H4 (cell line): ENCODE measurements around the gene CCDC80. TPM values are rescaled to one million over a fixed set of nuclear protein-coding genes. Genes with fewer than 3 reads are reported as not detected.
"Not testable (repeated sequence)": the region's sequence is repeated elsewhere in the genome, so short reads cannot be mapped to it uniquely, and the experiment has no call there.

Source experiments
- DNase-seq: peaks from one replicate; pipeline ENCODE4 v3.0.0-alpha.2; 2015; ENCODE audit warnings: low spot score
- total RNA-seq: library from RNA; depleted of rRNA; stranded (reverse); fragments of >200 nt; shearing (Covaris generic); gene quantifications from 2 replicates; pipeline ENCODE4 v1.2.3, GENCODE V29; 2014; rRNA removed

The CCDC80 gene
- total RNA-seq = 31.7 and 61.0 TPM in 2 replicates

GRCh38 chr3:112640930-112641801 lies at the start of gene CCDC80:
Gene CCDC80 (minus strand): TSS chr3:112641143. CDS start chr3:112639905, 1,238 bp downstream.
- DNase-seq = peak; percentile 90

- DNase-seq = no peak
These were observed 49.0 kb upstream of the CCDC80 start for GRCh38 chr3:112689989-112690388.

GRCh38 chr3:112689385-112689784 lies 48.4 kb upstream of the CCDC80 start:
- no peak for DNase-seq

- no peak for DNase-seq
These were observed 47.9 kb upstream of the CCDC80 start for GRCh38 chr3:112688819-112689218.

- no peak for DNase-seq
These were observed 47.3 kb upstream of the CCDC80 start for GRCh38 chr3:112688085-112688769.

- no peak for DNase-seq
These were observed 46.7 kb upstream of the CCDC80 start for GRCh38 chr3:112687616-112688015.

GRCh38 chr3:112687211-112687610 lies 46.3 kb upstream of the CCDC80 start:
- no peak for DNase-seq

- no peak for DNase-seq
These were observed 45.2 kb upstream of the CCDC80 start for GRCh38 chr3:112685956-112686799.

- DNase-seq = peak; percentile 32
These were observed 44.5 kb upstream of the CCDC80 start for GRCh38 chr3:112685420-112685819.

GRCh38 chr3:112682361-112682760 lies 41.4 kb upstream of the CCDC80 start:
- no peak for DNase-seq

- peak; percentile 86 for DNase-seq
These were observed 40.9 kb upstream of the CCDC80 start for GRCh38 chr3:112681822-112682325.

GRCh38 chr3:112676659-112677234 lies 35.8 kb upstream of the CCDC80 start:
- peak; percentile 91 for DNase-seq

- DNase-seq = no peak
These were observed 35.1 kb upstream of the CCDC80 start for GRCh38 chr3:112675943-112676535.

- no peak for DNase-seq
These were observed 34.4 kb upstream of the CCDC80 start for GRCh38 chr3:112675349-112675748.

- DNase-seq = no peak
These were observed 32.0 kb upstream of the CCDC80 start for GRCh38 chr3:112672716-112673541.

- peak; percentile 64 for DNase-seq
These were observed 31.2 kb upstream of the CCDC80 start for GRCh38 chr3:112671930-112672715.

- DNase-seq = no peak
These were observed 29.9 kb upstream of the CCDC80 start for GRCh38 chr3:112670824-112671223.

- DNase-seq = no peak
These were observed 26.7 kb upstream of the CCDC80 start for GRCh38 chr3:112667599-112667998.

GRCh38 chr3:112665009-112665408 lies 24.1 kb upstream of the CCDC80 start:
- not testable (repeated sequence) for DNase-seq
